Loucy (cell line): ENCODE data around the gene APOBEC3F.

Source experiments
- H2AFZ ChIP-seq: fragments of 200-600 bp; sonication (generic); 2 replicates; pipeline ENCODE4 v1.6.0; 2016; ENCODE audit warnings: antibody characterized with exemption, mild to moderate bottlenecking, low read length, moderate library complexity
- H3F3A ChIP-seq: fragments of 200-600 bp; 2 replicates; pipeline ENCODE4 v1.6.0; 2016; ENCODE audit warnings: antibody characterized with exemption, low read depth, mild to moderate bottlenecking
- H3K27me3 ChIP-seq: fragments of 200-600 bp; sonication (generic); 2 replicates; pipeline ENCODE4 v1.6.1; 2014; ENCODE audit warnings: low read length, mild to moderate bottlenecking; ENCODE audit not compliant: insufficient read depth, poor library complexity, severe bottlenecking
- H3K36me3 ChIP-seq: fragments of 200-600 bp; sonication (generic); 2 replicates; pipeline ENCODE4 v1.6.1; 2016; ENCODE audit warnings: low read length; ENCODE audit not compliant: insufficient read depth
- H3K4me1 ChIP-seq: fragments of 200-600 bp; sonication (generic); 2 replicates; pipeline ENCODE4 v1.5.1; 2014; ENCODE audit warnings: low read length, mild to moderate bottlenecking; ENCODE audit not compliant: insufficient read depth, poor library complexity, severe bottlenecking
- H3K4me2 ChIP-seq: fragments of 200-600 bp; sonication (generic); 2 replicates; pipeline ENCODE4 v1.6.0; 2014; ENCODE audit warnings: antibody characterized with exemption, low read length, low read depth, mild to moderate bottlenecking; ENCODE audit not compliant: poor library complexity, severe bottlenecking
- H3K4me3 ChIP-seq: fragments of 200-600 bp; sonication (generic); 2 replicates; pipeline ENCODE4 v1.5.1; 2014; ENCODE audit warnings: low read length, mild to moderate bottlenecking, mixed read lengths; ENCODE audit not compliant: poor library complexity, severe bottlenecking
- H3K79me2 ChIP-seq: fragments of 200-600 bp; sonication (generic); 2 replicates; pipeline ENCODE4 v1.6.1; 2014; ENCODE audit warnings: low read length; ENCODE audit not compliant: insufficient read depth
- H3K9ac ChIP-seq: fragments of 200-600 bp; sonication (generic); 2 replicates; pipeline ENCODE4 v1.6.0; 2014; ENCODE audit warnings: mild to moderate bottlenecking, low read depth, low read length, moderate library complexity; ENCODE audit not compliant: poor library complexity, severe bottlenecking
- H3K9me2 ChIP-seq: fragments of 200-600 bp; sonication (generic); replicated peaks from 2 replicates; pipeline ENCODE4 v1.6.1; 2016; ENCODE audit warnings: low read depth, low read length, mixed read lengths
- H3K9me3 ChIP-seq: fragments of 200-600 bp; sonication (generic); 2 replicates; pipeline ENCODE4 v1.6.1; 2014; ENCODE audit warnings: mild to moderate bottlenecking, antibody characterized with exemption, low read length, low read depth; ENCODE audit not compliant: insufficient read depth
- H4K20me1 ChIP-seq: fragments of 200-600 bp; sonication (generic); 2 replicates; pipeline ENCODE4 v1.6.0; 2014; ENCODE audit warnings: antibody characterized with exemption, low read length, mild to moderate bottlenecking; ENCODE audit not compliant: insufficient read depth, poor library complexity, severe bottlenecking
- EZH2phosphoT487 ChIP-seq: fragments of 200-600 bp; IDR thresholded peaks from 2 replicates; pipeline ENCODE4 v1.6.1; 2018; ENCODE audit warnings: antibody characterized with exemption, mild to moderate bottlenecking, moderate library complexity, borderline replicate concordance
- TF ChIP-seq, protein P1 (sequence below): fragments of 200-600 bp; sonication (generic); conservative IDR thresholded peaks from 2 replicates; pipeline ENCODE4 v1.5.1; 2014; ENCODE audit warnings: mild to moderate bottlenecking, antibody characterized with exemption, low read length

The APOBEC3F gene

DNA sequence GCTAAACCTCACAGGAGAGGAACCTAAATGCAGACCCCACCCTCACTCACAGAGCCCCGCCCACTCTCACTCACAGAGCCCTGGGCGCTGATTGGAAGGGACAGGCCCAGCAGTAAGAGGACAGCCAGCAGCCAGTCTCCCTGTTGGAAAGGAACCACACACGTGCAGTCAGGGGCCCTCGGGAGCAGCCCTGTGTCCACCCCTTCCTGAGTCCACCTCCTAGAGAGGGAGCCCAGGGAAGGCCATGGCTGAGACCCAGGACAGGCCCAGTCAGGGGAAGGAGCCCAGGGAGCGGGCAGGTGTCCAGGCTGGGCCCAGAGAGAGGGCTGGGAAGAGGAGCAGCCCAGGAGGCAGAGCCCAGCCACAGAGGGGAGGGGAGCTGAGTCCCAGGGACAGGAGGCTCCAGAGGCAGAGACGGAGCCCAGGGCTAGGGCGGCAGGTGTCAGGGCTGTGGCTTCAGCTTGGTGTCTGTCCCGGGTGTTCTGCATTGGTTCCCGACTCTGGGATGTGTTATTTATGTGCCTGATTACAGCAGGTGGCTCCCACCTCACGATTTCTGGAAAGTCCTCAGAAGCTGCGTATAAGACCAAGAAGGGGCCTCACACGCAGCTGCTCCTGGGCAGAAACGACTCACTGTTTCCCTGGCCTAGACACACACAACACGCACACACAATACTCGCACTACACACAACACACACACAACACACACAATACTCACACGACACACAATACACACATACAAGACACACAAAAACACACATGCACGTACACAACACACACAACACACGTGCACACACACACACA, 47.4 kb downstream of the APOBEC3F start:
- Histone ChIP-seq H3K9ac (peak overlapping the region; percentile 77), H2AFZ (no peak overlapping the region), H3K4me3 (no peak overlapping the region), H3K27me3 (no peaks in the 10 kb centered on the region), H3K9me2 (no peaks in the 10 kb centered on the region), H3K36me3 (no peaks in the 10 kb centered on the region), H3K4me1 (peaks cover 66% of the 10 kb centered on the region), H3K9me3 (no peaks in the 10 kb centered on the region), H3K4me2 (no peak overlapping the region), H3K79me2 (peaks cover 6% of the 10 kb centered on the region; the same call in 1 of the 2 replicates), H3F3A (peaks cover 4% of the 10 kb centered on the region; the same call in 1 of the 2 replicates), H4K20me1 (no peaks in the 10 kb centered on the region)
- no peak for TF ChIP-seq EZH2phosphoT487
- TF ChIP-seq, protein P1, sequence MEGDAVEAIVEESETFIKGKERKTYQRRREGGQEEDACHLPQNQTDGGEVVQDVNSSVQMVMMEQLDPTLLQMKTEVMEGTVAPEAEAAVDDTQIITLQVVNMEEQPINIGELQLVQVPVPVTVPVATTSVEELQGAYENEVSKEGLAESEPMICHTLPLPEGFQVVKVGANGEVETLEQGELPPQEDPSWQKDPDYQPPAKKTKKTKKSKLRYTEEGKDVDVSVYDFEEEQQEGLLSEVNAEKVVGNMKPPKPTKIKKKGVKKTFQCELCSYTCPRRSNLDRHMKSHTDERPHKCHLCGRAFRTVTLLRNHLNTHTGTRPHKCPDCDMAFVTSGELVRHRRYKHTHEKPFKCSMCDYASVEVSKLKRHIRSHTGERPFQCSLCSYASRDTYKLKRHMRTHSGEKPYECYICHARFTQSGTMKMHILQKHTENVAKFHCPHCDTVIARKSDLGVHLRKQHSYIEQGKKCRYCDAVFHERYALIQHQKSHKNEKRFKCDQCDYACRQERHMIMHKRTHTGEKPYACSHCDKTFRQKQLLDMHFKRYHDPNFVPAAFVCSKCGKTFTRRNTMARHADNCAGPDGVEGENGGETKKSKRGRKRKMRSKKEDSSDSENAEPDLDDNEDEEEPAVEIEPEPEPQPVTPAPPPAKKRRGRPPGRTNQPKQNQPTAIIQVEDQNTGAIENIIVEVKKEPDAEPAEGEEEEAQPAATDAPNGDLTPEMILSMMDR = no peak

DNA sequence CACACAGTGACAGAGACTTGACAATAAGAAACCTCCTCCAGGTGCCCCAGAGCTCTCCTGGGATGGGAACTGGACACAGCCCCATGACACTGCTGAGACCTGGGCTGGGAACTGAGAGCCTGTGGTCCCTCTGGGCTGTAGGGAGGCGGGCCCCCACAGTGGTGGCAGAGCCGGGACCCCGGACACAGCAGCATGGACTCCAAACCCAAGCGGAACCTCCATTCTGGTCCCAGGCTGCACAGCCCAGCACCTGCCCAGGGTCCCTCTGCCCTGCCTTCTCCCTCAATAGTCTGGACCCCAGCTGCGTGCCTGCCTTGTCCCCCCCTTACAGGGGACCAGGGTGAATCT, 48.0 kb downstream of the APOBEC3F start:
- Histone ChIP-seq H3K9me2 (no peaks in the 10 kb centered on the region), H4K20me1 (no peaks in the 10 kb centered on the region), H3K79me2 (peaks cover 6% of the 10 kb centered on the region; the same call in 1 of the 2 replicates), H3K9ac (peak overlapping the region; percentile 77), H3K27me3 (no peaks in the 10 kb centered on the region), H3K4me1 (peaks cover 61% of the 10 kb centered on the region), H3K4me2 (no peak overlapping the region), H3K4me3 (no peak overlapping the region), H3K36me3 (no peaks in the 10 kb centered on the region), H3F3A (peaks cover 4% of the 10 kb centered on the region; the same call in 1 of the 2 replicates), H3K9me3 (no peaks in the 10 kb centered on the region), H2AFZ (no peak overlapping the region)
- TF ChIP-seq EZH2phosphoT487 = no peak
- TF ChIP-seq, protein P1 = no peak

DNA sequence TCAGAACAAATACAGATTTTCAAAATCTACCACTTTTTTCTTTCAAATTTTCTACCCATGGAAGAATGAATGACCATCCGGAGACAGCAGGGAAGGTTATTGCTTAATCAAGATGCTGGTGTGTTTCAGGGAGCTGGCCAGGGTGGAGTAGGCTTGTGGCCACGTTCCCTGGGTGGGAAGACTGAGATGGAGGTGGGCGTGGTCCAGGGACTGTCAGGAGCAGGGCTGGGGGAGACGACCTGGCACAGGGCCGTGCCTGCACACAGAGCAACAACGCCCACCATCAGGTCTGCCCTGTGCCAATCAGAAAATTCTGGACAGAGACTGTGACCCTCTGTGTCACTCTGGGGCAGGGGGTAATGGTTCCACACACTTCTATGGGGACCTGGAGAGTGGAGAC, 49.3 kb downstream of the APOBEC3F start:
- Histone ChIP-seq H3K4me3 (peak overlapping the region; percentile 66), H3K27me3 (no peaks in the 10 kb centered on the region), H3K9me2 (no peaks in the 10 kb centered on the region), H3K79me2 (peaks cover 6% of the 10 kb centered on the region; the same call in 1 of the 2 replicates), H3K9me3 (no peaks in the 10 kb centered on the region), H3K4me1 (peaks cover 61% of the 10 kb centered on the region), H2AFZ (no peak overlapping the region), H3K36me3 (no peaks in the 10 kb centered on the region), H3K4me2 (peak overlapping the region; percentile 84), H4K20me1 (no peaks in the 10 kb centered on the region), H3K9ac (peak overlapping the region; percentile 77), H3F3A (peaks cover 4% of the 10 kb centered on the region; the same call in 1 of the 2 replicates)
- no peak for TF ChIP-seq EZH2phosphoT487
- TF ChIP-seq, protein P1 = no peak
